GM12878 (cell line): ENCODE measurements around the gene FSHR. TPM values are rescaled to one million over a fixed set of nuclear protein-coding genes. Genes with fewer than 3 reads are reported as not detected.

Experiments
- ATAC-seq: fragments of 200-7000 bp; cut with Tn5 transposase; 3 replicates; pipeline ENCODE4 v1.9.1; 2020; ENCODE audit warnings: mild to moderate bottlenecking, moderate library complexity
- BruUV-seq: library from RNA; stranded (reverse); fragments of 400-500 nt; replicated peaks from 2 replicates; lab custom pipeline; 2021; lab: Mats Ljungman, UMichigan
- CTCF ChIA-PET: fragments of 300-600 bp; sonication (Branson Sonifier 250); formaldehyde crosslinking; extraction: SDS; loops from one replicate; lab custom pipeline; 2021; ENCODE audit warnings: inconsistent platforms; lab: Yijun Ruan, JAX
- POLR2A ChIA-PET: fragments of 350-600 bp; formaldehyde crosslinking; extraction: SDS; loops from one replicate; lab custom pipeline; 2021; ENCODE audit warnings: inconsistent platforms; lab: Charles Lee
- RAD21 ChIA-PET: fragments of 300-600 bp; sonication (Branson Sonifier 250); formaldehyde crosslinking; loops from one replicate; lab custom pipeline; 2023; ENCODE audit warnings: antibody characterized with exemption; ENCODE audit not compliant: unreplicated experiment; lab: Charles Lee
- SMC1A ChIA-PET: fragments of 300-600 bp; sonication (Branson Sonifier 250); formaldehyde crosslinking; loops from one replicate; lab custom pipeline; 2023; ENCODE audit not compliant: unreplicated experiment, uncharacterized antibody; lab: Charles Lee
- DNase-seq: peaks from one replicate; pipeline ENCODE4 v3.0.0-alpha.2; 2011; ENCODE audit warnings: low read depth, low spot score
- FAIRE-seq: peaks from 3 replicates; lab custom pipeline; 2011; peaks lifted over from hg19 to GRCh38; lab: Jason Lieb, UNC
- H2AFZ ChIP-seq: 2 replicates; pipeline ENCODE4 v1.6.0; 2011; ENCODE audit warnings: low read depth, low read length, control low read depth; ENCODE audit not compliant: control insufficient read depth
- H3K27ac ChIP-seq: 2 replicates; pipeline ENCODE4 v1.5.1; 2011; ENCODE audit warnings: control low read depth; ENCODE audit not compliant: control insufficient read depth, insufficient read depth
- H3K27me3 ChIP-seq, 2 experiments: replicated peaks in 1 of 2; 2 replicates each; pipeline versions ENCODE4 v1.6.0 to v1.6.1; 2011; ENCODE audit warnings: low read length in 1 of 2; ENCODE audit not compliant: control insufficient read depth in 2 of 2, insufficient read depth in 2 of 2
- H3K36me3 ChIP-seq, 2 experiments: 2 replicates each; pipeline ENCODE4 v1.5.1; 2011; ENCODE audit warnings: low read length in 1 of 2; ENCODE audit not compliant: control insufficient read depth in 2 of 2, insufficient read depth in 2 of 2
- H3K4me1 ChIP-seq: 2 replicates; pipeline ENCODE4 v1.6.1; 2011; ENCODE audit warnings: mild to moderate bottlenecking, low read length, moderate library complexity, mixed read lengths; ENCODE audit not compliant: control insufficient read depth, insufficient read depth
- H3K4me2 ChIP-seq: 2 replicates; pipeline ENCODE4 v1.6.0; 2011; ENCODE audit warnings: control low read depth; ENCODE audit not compliant: control insufficient read depth, insufficient read depth
- H3K4me3 ChIP-seq: fragments of 200-600 bp; sonication (generic); 2 replicates; pipeline ENCODE4 v1.5.1; 2016
- H3K79me2 ChIP-seq: 2 replicates; pipeline ENCODE4 v1.6.0; 2011; ENCODE audit warnings: low read length; ENCODE audit not compliant: control insufficient read depth, insufficient read depth
- H3K9ac ChIP-seq: 2 replicates; pipeline ENCODE4 v1.8.0; 2011; ENCODE audit warnings: low read length, control low read depth, mixed read lengths; ENCODE audit not compliant: control insufficient read depth, insufficient read depth
- H3K9me3 ChIP-seq: replicated peaks from 3 replicates; pipeline ENCODE4 v1.5.1; 2011; ENCODE audit warnings: mild to moderate bottlenecking, low read length; ENCODE audit not compliant: control insufficient read depth, insufficient read depth
- H4K20me1 ChIP-seq: 2 replicates; pipeline ENCODE4 v1.6.0; 2011; ENCODE audit not compliant: control insufficient read depth, insufficient read depth
- POLR2A ChIP-seq: IDR thresholded peaks from 2 replicates; pipeline ENCODE4 v1.6.1; 2011; ENCODE audit warnings: low read depth, mild to moderate bottlenecking, low read length
- SP1 ChIP-seq: IDR thresholded peaks from one replicate; pipeline ENCODE4 v1.6.1; 2011; ENCODE audit warnings: low read depth, low read length
- SPI1 ChIP-seq: IDR thresholded peaks from 2 replicates; pipeline ENCODE4 v1.6.1; 2011; ENCODE audit warnings: low read depth, mild to moderate bottlenecking, low read length, moderate library complexity, borderline replicate concordance; ENCODE audit not compliant: insufficient read depth
- WGBS: methylation state at CpG from one replicate; pipeline ENCODE4 v1.1.6; 2016; ENCODE audit warnings: low lambda C conversion rate; ENCODE audit not compliant: insufficient replicate concordance, insufficient coverage; ENCODE audit errors: missing lambda C conversion rate; 5-methylcytosine and 5-hydroxymethylcytosine counted together
- in situ Hi-C: fragments of 300-500 bp; cut with MboI; formaldehyde crosslinking; loops from 9 replicates; pipeline ENCODE4 v1.14.3; 2018; ENCODE audit warnings: mixed read lengths
- intact Hi-C: fragments of 100-400 bp; cut with micrococcal nuclease; formaldehyde crosslinking; loops from one replicate; pipeline ENCODE4 v1.14.2; 2022; ENCODE audit not compliant: unreplicated experiment
- polyA plus RNA-seq, 11 experiments: library from polyadenylated mRNA; depleted of rRNA in 4 of 11; unstranded in 6 of 11; stranded (reverse) in 5 of 11; fragments of >200 nt; fragmentation: Nextera tagmentation in 4 of 11; fragmentation: Illumina TruSeq in 1 of 11; extraction: Ambion mirVana in 4 of 11; extraction: Trizol in 1 of 11; gene quantifications; 1 replicate in 1 of 11; 2 replicates in 10 of 11; pipeline versions ENCODE4 v1.2.1 to v1.2.3, GENCODE V29; 2011 to 2016; ENCODE audit warnings: inconsistent platforms in 2 of 11, missing spikeins in 2 of 11, low read depth in 1 of 11
- total RNA-seq, 4 experiments: library from RNA; depleted of rRNA in 3 of 4; stranded (reverse); fragments of >200 nt in 3 of 4; fragmentation: Illumina TruSeq in 1 of 4; extraction: Trizol in 1 of 4; gene quantifications; 2 replicates each; pipeline versions ENCODE4 v1.2.1 to v1.2.3, GENCODE V29; 2013 to 2021
- TF ChIP-seq, protein P1 (sequence below): IDR thresholded peaks from 2 replicates; pipeline ENCODE4 v1.6.1; 2012; ENCODE audit warnings: low read length, inconsistent platforms
- TF ChIP-seq, protein P2 (sequence below): fragments of 450-650 bp; IDR thresholded peaks from 2 replicates; pipeline ENCODE4 v1.6.1; 2017; ENCODE audit warnings: antibody characterized with exemption, mild to moderate bottlenecking, moderate library complexity
- TF ChIP-seq, protein P3 (sequence below): fragments of 450-650 bp; IDR thresholded peaks from 2 replicates; pipeline ENCODE4 v1.6.1; 2018; ENCODE audit warnings: borderline replicate concordance, mild to moderate bottlenecking; ENCODE audit not compliant: partially characterized antibody
- TF ChIP-seq, protein P4 (sequence below): IDR thresholded peaks from 2 replicates; pipeline ENCODE4 v1.6.1; 2011; ENCODE audit warnings: low read depth, low read length, improper control_type of control experiment, borderline replicate concordance

FSHR gene
- total and polyA plus RNA-seq, 10 of the 15 experiments (the other 5 are each of a cell fraction or from before 2014, with no cell fraction given), result not detected

DNA sequence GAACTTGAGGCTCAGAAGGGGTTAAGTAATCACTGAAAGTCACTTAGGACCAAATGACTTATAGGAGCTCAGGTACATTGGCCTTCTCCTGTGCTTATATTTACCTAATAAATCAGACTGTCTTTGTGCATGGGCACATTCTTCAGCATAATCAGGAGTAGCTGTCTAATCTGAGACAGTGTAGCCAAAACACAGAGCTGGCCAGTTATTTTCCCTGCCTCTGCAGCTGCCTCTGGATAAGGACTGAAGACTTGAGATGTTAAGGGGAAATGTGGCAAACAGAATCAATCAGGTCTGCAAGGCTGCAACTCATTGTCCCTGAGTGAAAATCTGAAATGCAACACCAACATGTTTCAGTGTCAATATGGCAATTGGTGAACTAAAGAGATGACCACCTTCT is 1.5 kb downstream of the FSHR start (continued):
- TF ChIP-seq SPI1, result no peak
- TF ChIP-seq, protein P1, sequence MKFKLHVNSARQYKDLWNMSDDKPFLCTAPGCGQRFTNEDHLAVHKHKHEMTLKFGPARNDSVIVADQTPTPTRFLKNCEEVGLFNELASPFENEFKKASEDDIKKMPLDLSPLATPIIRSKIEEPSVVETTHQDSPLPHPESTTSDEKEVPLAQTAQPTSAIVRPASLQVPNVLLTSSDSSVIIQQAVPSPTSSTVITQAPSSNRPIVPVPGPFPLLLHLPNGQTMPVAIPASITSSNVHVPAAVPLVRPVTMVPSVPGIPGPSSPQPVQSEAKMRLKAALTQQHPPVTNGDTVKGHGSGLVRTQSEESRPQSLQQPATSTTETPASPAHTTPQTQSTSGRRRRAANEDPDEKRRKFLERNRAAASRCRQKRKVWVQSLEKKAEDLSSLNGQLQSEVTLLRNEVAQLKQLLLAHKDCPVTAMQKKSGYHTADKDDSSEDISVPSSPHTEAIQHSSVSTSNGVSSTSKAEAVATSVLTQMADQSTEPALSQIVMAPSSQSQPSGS, result no peak
- TF ChIP-seq, protein P2, sequence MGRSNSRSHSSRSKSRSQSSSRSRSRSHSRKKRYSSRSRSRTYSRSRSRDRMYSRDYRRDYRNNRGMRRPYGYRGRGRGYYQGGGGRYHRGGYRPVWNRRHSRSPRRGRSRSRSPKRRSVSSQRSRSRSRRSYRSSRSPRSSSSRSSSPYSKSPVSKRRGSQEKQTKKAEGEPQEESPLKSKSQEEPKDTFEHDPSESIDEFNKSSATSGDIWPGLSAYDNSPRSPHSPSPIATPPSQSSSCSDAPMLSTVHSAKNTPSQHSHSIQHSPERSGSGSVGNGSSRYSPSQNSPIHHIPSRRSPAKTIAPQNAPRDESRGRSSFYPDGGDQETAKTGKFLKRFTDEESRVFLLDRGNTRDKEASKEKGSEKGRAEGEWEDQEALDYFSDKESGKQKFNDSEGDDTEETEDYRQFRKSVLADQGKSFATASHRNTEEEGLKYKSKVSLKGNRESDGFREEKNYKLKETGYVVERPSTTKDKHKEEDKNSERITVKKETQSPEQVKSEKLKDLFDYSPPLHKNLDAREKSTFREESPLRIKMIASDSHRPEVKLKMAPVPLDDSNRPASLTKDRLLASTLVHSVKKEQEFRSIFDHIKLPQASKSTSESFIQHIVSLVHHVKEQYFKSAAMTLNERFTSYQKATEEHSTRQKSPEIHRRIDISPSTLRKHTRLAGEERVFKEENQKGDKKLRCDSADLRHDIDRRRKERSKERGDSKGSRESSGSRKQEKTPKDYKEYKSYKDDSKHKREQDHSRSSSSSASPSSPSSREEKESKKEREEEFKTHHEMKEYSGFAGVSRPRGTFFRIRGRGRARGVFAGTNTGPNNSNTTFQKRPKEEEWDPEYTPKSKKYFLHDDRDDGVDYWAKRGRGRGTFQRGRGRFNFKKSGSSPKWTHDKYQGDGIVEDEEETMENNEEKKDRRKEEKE, result no peak

DNA sequence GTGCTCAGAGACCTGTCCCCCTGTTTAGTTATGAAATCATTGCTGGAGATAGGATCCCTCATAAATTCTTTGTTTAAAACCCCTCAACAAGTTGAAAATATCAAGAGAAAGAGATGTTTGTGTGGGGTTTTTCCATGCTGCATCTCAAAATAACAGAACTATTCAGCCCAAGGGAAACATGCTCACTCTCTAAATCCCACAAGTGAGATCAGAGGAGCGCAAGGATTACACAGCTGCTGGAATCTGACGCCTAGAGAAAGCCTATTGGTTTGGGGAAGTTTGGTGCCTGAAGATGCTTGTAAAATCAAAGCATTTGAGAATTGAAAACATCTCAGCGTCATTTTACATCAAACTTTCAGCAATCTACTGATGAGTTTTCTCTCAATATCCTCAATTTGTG is 7.9 kb downstream of the FSHR start:
- Histone ChIP-seq H3K4me3 (no peak overlapping the region), H3K4me1 (no peaks in the 10 kb centered on the region), H3K4me2 (no peak overlapping the region), H3K79me2 (no peaks in the 10 kb centered on the region), H3K9me3 (no peaks in the 10 kb centered on the region), H3K36me3 (no peaks in the 10 kb centered on the region), H3K9ac (no peak overlapping the region), H2AFZ (no peak overlapping the region), H3K27ac (no peak overlapping the region), H3K27me3 (no peaks in the 10 kb centered on the region), H4K20me1 (no peaks in the 10 kb centered on the region)
- ChIA-PET CTCF (no interaction called here), RAD21 (no interaction called here), POLR2A (no interaction called here), SMC1A (no interaction called here)
- TF ChIP-seq SP1 (no peak), POLR2A (no peak)
- TF ChIP-seq, protein P3, sequence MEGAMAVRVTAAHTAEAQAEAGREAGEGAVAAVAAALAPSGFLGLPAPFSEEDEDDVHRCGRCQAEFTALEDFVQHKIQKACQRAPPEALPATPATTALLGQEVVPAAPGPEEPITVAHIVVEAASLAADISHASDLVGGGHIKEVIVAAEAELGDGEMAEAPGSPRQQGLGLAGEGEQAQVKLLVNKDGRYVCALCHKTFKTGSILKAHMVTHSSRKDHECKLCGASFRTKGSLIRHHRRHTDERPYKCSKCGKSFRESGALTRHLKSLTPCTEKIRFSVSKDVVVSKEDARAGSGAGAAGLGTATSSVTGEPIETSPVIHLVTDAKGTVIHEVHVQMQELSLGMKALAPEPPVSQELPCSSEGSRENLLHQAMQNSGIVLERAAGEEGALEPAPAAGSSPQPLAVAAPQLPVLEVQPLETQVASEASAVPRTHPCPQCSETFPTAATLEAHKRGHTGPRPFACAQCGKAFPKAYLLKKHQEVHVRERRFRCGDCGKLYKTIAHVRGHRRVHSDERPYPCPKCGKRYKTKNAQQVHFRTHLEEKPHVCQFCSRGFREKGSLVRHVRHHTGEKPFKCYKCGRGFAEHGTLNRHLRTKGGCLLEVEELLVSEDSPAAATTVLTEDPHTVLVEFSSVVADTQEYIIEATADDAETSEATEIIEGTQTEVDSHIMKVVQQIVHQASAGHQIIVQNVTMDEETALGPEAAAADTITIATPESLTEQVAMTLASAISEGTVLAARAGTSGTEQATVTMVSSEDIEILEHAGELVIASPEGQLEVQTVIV, result no peak
- TF ChIP-seq, protein P4, sequence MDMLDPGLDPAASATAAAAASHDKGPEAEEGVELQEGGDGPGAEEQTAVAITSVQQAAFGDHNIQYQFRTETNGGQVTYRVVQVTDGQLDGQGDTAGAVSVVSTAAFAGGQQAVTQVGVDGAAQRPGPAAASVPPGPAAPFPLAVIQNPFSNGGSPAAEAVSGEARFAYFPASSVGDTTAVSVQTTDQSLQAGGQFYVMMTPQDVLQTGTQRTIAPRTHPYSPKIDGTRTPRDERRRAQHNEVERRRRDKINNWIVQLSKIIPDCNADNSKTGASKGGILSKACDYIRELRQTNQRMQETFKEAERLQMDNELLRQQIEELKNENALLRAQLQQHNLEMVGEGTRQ, result no peak
- TF ChIP-seq, protein P2, result no peak
- no peak for ATAC-seq
- in situ Hi-C loops (no loop called here), intact Hi-C loops (no loop called here)
- FAIRE-seq, result no peak
- no peak for DNase-seq
- BruUV-seq, result no TSS peak
- WGBS, result 4% methylated on average over 3 of the region's 3 CpGs
